Ovary (tissue), 3 donors: Measurements from ENCODE around the gene GRID2.

Source experiments
- EP300 ChIP-seq: sonication (generic); formaldehyde crosslinking; IDR thresholded peaks from one replicate; pipeline ENCODE4 v1.6.1; 2017; ENCODE audit warnings: antibody characterized with exemption
- POLR2A ChIP-seq: fragments of 450-650 bp; IDR thresholded peaks from one replicate; pipeline ENCODE4 v1.6.1; 2017; ENCODE audit warnings: antibody characterized with exemption, mild to moderate bottlenecking, moderate library complexity
- TF ChIP-seq, protein P1 (sequence below), 3 donors: fragments of 450-650 bp in 2 of 3; fragments of 200-600 bp in 1 of 3; IDR thresholded peaks; one replicate each; pipeline versions ENCODE4 v1.5.1 to v1.8.0; 2016 to 2022; ENCODE audit warnings: antibody characterized with exemption in 3 of 3, mild to moderate bottlenecking in 1 of 3
- donor health status: DM: no; HTN: no; CAD: no.

- TF ChIP-seq, protein P1, sequence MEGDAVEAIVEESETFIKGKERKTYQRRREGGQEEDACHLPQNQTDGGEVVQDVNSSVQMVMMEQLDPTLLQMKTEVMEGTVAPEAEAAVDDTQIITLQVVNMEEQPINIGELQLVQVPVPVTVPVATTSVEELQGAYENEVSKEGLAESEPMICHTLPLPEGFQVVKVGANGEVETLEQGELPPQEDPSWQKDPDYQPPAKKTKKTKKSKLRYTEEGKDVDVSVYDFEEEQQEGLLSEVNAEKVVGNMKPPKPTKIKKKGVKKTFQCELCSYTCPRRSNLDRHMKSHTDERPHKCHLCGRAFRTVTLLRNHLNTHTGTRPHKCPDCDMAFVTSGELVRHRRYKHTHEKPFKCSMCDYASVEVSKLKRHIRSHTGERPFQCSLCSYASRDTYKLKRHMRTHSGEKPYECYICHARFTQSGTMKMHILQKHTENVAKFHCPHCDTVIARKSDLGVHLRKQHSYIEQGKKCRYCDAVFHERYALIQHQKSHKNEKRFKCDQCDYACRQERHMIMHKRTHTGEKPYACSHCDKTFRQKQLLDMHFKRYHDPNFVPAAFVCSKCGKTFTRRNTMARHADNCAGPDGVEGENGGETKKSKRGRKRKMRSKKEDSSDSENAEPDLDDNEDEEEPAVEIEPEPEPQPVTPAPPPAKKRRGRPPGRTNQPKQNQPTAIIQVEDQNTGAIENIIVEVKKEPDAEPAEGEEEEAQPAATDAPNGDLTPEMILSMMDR (IDR thresholded peaks at IDR 0.05): no peak
- TF ChIP-seq POLR2A: no peak
- no peak for TF ChIP-seq EP300
These were observed 581.9 kb downstream of the GRID2 start for GRCh38 chr4:92885632-92886031.
